GM13976 (cell line): ENCODE results near the gene MBTPS1.

ENCODE experiments used
- DNase-seq: peaks from one replicate; pipeline ENCODE4 v3.0.0; 2012; ENCODE audit warnings: low spot score
- CTCF ChIP-seq: IDR thresholded peaks from 2 replicates; pipeline ENCODE4 v1.5.1; 2012; ENCODE audit warnings: borderline replicate concordance, mild to moderate bottlenecking; ENCODE audit not compliant: insufficient read depth; ENCODE audit errors: extremely low read depth, missing control alignments, control extremely low read depth
- in situ Hi-C: fragments of 300-500 bp; cut with MboI; formaldehyde crosslinking; loops from one replicate; pipeline ENCODE4 v1.12.0; 2022; ENCODE audit warnings: low sequenced_read_pairs, mixed read lengths, inconsistent platforms; ENCODE audit not compliant: unreplicated experiment

MBTPS1 gene

GRCh38 chr16:84144209-84144858, 27.6 kb upstream of the MBTPS1 start:
- DNase-seq, result peak; percentile 64
- in situ Hi-C loops, result no loop called here
- TF ChIP-seq CTCF, result no peak

- in situ Hi-C loops, result no loop called here
- TF ChIP-seq CTCF, result no peak
- DNase-seq, result no peak
Observed at GRCh38 chr16:84143784-84144199, 27.1 kb upstream of the MBTPS1 start.

GRCh38 chr16:84143081-84143480, 26.3 kb upstream of the MBTPS1 start:
- TF ChIP-seq CTCF, result no peak
- in situ Hi-C loops, result no loop called here
- DNase-seq, result no peak

- TF ChIP-seq CTCF, result no peak
- no peak for DNase-seq
- in situ Hi-C loops, result no loop called here
Observed at GRCh38 chr16:84141143-84141670, 24.5 kb upstream of the MBTPS1 start.

- no peak for DNase-seq
- in situ Hi-C loops, result no loop called here
- no peak for TF ChIP-seq CTCF
Observed at GRCh38 chr16:84139628-84140258, 23.0 kb upstream of the MBTPS1 start.

- in situ Hi-C loops, result no loop called here
- no peak for TF ChIP-seq CTCF
- DNase-seq, result peak; percentile 83
Observed at GRCh38 chr16:84138824-84139627, 22.3 kb upstream of the MBTPS1 start.
